ENCODE measurements around the gene CCL4. TPM values are rescaled to one million over a fixed set of nuclear protein-coding genes. Genes with fewer than 3 reads are reported as not detected.

The CCL4 gene
- total RNA-seq, 2 experiments from 2014 or later = 0.09 TPM; not detected in 1

DNA sequence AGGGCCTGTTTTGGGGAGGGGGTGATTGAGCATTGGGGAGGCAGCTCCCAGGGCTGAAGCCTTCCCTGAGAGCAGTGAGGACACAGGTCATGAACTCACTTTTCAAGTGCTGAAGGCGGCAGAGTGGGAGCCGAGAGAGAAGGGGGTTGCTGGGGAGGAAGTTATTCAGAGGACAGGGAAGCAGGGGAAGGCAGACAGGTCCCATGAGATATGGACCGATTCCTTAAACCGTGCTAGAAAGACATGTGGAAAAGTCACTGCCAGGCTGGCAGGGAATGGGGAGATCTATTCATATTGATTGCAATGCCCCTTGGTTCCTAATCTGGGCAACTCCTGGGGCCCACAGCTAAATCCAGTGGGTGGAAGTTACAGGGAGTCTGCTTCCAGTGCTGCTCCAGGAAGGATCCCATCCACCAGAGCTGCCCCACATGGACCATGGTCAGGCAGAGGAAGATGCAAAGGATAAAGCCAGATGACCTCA is 1.1 kb downstream of the CCL4 start:
- no peaks in the 10 kb centered on the region for H4K20me1 ChIP-seq (ENCODE audit: insufficient read depth, low read length)
- no peaks in the 10 kb centered on the region for H3K36me3 ChIP-seq (ENCODE audit: insufficient read depth, low read length)
- BruUV-seq (replicated peaks) = no TSS peak
- no peaks in the 10 kb centered on the region for H3K9me3 ChIP-seq (ENCODE audit: low read length)
- no peak overlapping the region for H2AFZ ChIP-seq (ENCODE audit: low read length)
- peaks cover 15% of the 10 kb centered on the region for H3K4me1 ChIP-seq (ENCODE audit: insufficient read depth, low read length, poor library complexity, severe bottlenecking)
- TF ChIP-seq EZH2phosphoT487 (IDR thresholded peaks at IDR 0.05; ENCODE audit: borderline replicate concordance, low read depth, low read length) = no peak
- TF ChIP-seq, protein P1, sequence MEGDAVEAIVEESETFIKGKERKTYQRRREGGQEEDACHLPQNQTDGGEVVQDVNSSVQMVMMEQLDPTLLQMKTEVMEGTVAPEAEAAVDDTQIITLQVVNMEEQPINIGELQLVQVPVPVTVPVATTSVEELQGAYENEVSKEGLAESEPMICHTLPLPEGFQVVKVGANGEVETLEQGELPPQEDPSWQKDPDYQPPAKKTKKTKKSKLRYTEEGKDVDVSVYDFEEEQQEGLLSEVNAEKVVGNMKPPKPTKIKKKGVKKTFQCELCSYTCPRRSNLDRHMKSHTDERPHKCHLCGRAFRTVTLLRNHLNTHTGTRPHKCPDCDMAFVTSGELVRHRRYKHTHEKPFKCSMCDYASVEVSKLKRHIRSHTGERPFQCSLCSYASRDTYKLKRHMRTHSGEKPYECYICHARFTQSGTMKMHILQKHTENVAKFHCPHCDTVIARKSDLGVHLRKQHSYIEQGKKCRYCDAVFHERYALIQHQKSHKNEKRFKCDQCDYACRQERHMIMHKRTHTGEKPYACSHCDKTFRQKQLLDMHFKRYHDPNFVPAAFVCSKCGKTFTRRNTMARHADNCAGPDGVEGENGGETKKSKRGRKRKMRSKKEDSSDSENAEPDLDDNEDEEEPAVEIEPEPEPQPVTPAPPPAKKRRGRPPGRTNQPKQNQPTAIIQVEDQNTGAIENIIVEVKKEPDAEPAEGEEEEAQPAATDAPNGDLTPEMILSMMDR (conservative IDR thresholded peaks at IDR 0.05; ENCODE audit: low read length) = no peak
- CTCF ChIA-PET (ENCODE audit: unreplicated experiment) = no interaction called here
- intact Hi-C loops (cut with micrococcal nuclease; ENCODE audit: unreplicated experiment) = no loop called here
- no peak overlapping the region for H3K4me2 ChIP-seq (ENCODE audit: low read length)
- DNase-seq (ENCODE audit: low spot score) = no peak
- H3K4me3 ChIP-seq (ENCODE audit: low read depth, low read length, poor library complexity, severe bottlenecking) = no peak overlapping the region
- no peaks in the 10 kb centered on the region for H3K9me2 ChIP-seq (ENCODE audit: insufficient read depth, low read length)
- no peak overlapping the region for H3K27ac ChIP-seq (ENCODE audit: low read depth, low read length, poor library complexity, severe bottlenecking)
- POLR2A ChIA-PET = no interaction called here
- no peaks in the 10 kb centered on the region for H3K79me2 ChIP-seq (ENCODE audit: insufficient read depth, low read depth, low read length)

DNA sequence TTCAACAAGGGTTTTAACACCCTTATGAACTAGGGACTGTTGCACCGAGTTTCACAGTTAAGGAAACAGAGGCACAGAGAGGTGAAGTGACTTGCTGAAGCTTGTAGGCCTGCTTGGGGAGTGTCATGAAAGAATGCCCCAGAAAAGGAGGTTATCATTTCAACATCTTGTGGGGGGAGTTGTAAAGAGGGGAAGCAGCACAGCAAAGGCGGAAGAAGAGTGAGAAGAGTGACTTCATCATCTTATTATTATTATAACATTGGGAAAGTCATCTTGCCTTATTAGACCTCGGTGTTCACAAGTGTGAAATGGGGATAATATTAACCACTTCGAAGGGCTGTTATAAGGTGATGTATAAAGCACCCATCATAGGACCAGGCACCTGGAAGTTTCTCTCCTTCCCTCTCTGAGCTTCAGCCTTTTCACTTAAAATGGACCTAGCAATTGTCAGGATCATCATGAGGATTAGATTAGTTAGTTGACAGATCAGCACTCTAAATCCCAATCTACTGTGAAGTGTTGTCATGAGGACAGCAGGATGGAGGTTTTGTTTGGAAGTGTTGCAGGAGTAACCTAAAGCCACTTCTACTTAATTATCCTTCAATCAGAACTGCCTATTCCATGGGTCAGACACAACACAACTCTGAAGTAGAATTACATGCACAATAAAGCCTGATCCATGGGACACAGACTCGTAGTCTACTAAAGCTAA is 2.3 kb downstream of the CCL4 start:
- no peak for DNase-seq (ENCODE audit: low spot score)
- H3K27ac ChIP-seq (ENCODE audit: low read depth, low read length, poor library complexity, severe bottlenecking) = no peak overlapping the region
- CTCF ChIA-PET (ENCODE audit: unreplicated experiment) = no interaction called here
- H3K9me2 ChIP-seq (ENCODE audit: insufficient read depth, low read length) = no peaks in the 10 kb centered on the region
- H3K79me2 ChIP-seq (ENCODE audit: insufficient read depth, low read depth, low read length) = no peaks in the 10 kb centered on the region
- H3K4me1 ChIP-seq (ENCODE audit: insufficient read depth, low read length, poor library complexity, severe bottlenecking) = peaks cover 15% of the 10 kb centered on the region
- no peaks in the 10 kb centered on the region for H3K36me3 ChIP-seq (ENCODE audit: insufficient read depth, low read length)
- H3K4me2 ChIP-seq (ENCODE audit: low read length) = no peak overlapping the region
- no TSS peak for BruUV-seq (replicated peaks)
- intact Hi-C loops (cut with micrococcal nuclease; ENCODE audit: unreplicated experiment) = no loop called here
- H3K4me3 ChIP-seq (ENCODE audit: low read depth, low read length, poor library complexity, severe bottlenecking) = no peak overlapping the region
- TF ChIP-seq, protein P1 (conservative IDR thresholded peaks at IDR 0.05; ENCODE audit: low read length) = no peak
- no peak overlapping the region for H2AFZ ChIP-seq (ENCODE audit: low read length)
- POLR2A ChIA-PET = no interaction called here
- no peaks in the 10 kb centered on the region for H3K9me3 ChIP-seq (ENCODE audit: low read length)
- no peaks in the 10 kb centered on the region for H4K20me1 ChIP-seq (ENCODE audit: insufficient read depth, low read length)

DNA sequence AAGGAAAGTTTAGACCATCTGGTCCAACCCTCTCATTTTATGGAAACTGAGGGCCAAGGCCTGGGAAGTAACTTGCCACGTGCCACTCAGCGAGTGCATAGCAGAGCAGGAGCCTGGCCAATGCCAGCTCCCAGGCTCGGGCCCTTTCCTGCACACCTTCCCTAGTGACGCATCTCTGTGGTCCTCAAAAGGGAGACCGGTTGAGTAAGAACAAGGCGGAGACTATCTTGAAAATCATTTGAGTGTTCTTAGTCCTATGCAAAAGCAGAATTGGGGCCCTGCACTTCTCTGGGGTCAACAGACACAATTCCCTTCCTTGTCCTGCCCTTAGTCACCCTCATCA is 2.8 kb downstream of the CCL4 start:
- TF ChIP-seq EZH2phosphoT487 (IDR thresholded peaks at IDR 0.05; ENCODE audit: borderline replicate concordance, low read depth, low read length) = no peak
- TF ChIP-seq, protein P1 (conservative IDR thresholded peaks at IDR 0.05; ENCODE audit: low read length) = no peak
- no peaks in the 10 kb centered on the region for H3K9me2 ChIP-seq (ENCODE audit: insufficient read depth, low read length)
- POLR2A ChIA-PET = interaction anchor here (0.6 kb wide), 1 partner anchor 966 kb away, joined by 3 read pairs; no protein-coding TSS in a partner anchor
- H4K20me1 ChIP-seq (ENCODE audit: insufficient read depth, low read length) = no peaks in the 10 kb centered on the region
- H3K79me2 ChIP-seq (ENCODE audit: insufficient read depth, low read depth, low read length) = no peaks in the 10 kb centered on the region
- CTCF ChIA-PET (ENCODE audit: unreplicated experiment) = no interaction called here
- H3K4me3 ChIP-seq (ENCODE audit: low read depth, low read length, poor library complexity, severe bottlenecking) = no peak overlapping the region
- BruUV-seq (replicated peaks) = no TSS peak
- no peaks in the 10 kb centered on the region for H3K36me3 ChIP-seq (ENCODE audit: insufficient read depth, low read length)
- H3K9me3 ChIP-seq (ENCODE audit: low read length) = no peaks in the 10 kb centered on the region
- H2AFZ ChIP-seq (ENCODE audit: low read length) = no peak overlapping the region
- no peak overlapping the region for H3K4me2 ChIP-seq (ENCODE audit: low read length)
- intact Hi-C loops (cut with micrococcal nuclease; ENCODE audit: unreplicated experiment) = no loop called here
- no peak overlapping the region for H3K27ac ChIP-seq (ENCODE audit: low read depth, low read length, poor library complexity, severe bottlenecking)
- peaks cover 15% of the 10 kb centered on the region for H3K4me1 ChIP-seq (ENCODE audit: insufficient read depth, low read length, poor library complexity, severe bottlenecking)
- no peak for DNase-seq (ENCODE audit: low spot score)
